ENCODE data around the gene CNTRL. TPM values are rescaled to one million over a fixed set of nuclear protein-coding genes. Genes with fewer than 3 reads are reported as not detected.
A peak's percentile ranks its signal among the peaks of the same experiment; 100 is the strongest.

The CNTRL gene
- total and polyA plus RNA-seq, 2 of the 8 experiments (the other 6 are each of a cell fraction or from before 2014, with no cell fraction given), result 5.1 to 13.9 TPM

GRCh38 chr9:121201738-121202533, 127.2 kb downstream of the CNTRL start, which contains the start of gene RAB14 (continued):
- peak; percentile 41 for TF ChIP-seq KDM4A (IDR thresholded peaks at IDR 0.05; ENCODE audit: low read depth, low read length, severe bottlenecking)
- no peak for TF ChIP-seq EZH2 (IDR thresholded peaks at IDR 0.05; ENCODE audit: low read depth, low read length, severe bottlenecking)
- no peak for TF ChIP-seq HDAC6 (IDR thresholded peaks at IDR 0.05; ENCODE audit: low read depth, low read length)
- no peak for TF ChIP-seq RFX5 (IDR thresholded peaks at IDR 0.05; ENCODE audit: borderline replicate concordance, low read depth, low read length)
- no peak for TF ChIP-seq SP2 (IDR thresholded peaks at IDR 0.05; ENCODE audit: low read length)
- TF ChIP-seq POLR2A (IDR thresholded peaks at IDR 0.05; ENCODE audit: control extremely low read depth in 1 of 2, low read depth in 2 of 2, low read length in 2 of 2), result peak; percentile 50 to 70
- TF ChIP-seq ATF2 (IDR thresholded peaks at IDR 0.05; ENCODE audit: low read length), result no peak
- no peak for TF ChIP-seq CBX8 (IDR thresholded peaks at IDR 0.05; ENCODE audit: borderline replicate concordance, low read depth, low read length)
- peak; percentile 93 for TF ChIP-seq ASH2L (IDR thresholded peaks at IDR 0.05; ENCODE audit: low read length)
- TF ChIP-seq CHD1 (IDR thresholded peaks at IDR 0.05; ENCODE audit: low read depth, low read length), result no peak
- peak; percentile 62; the same call in 1 of the 2 replicates for TF ChIP-seq MAX (IDR thresholded peaks at IDR 0.05)
- TF ChIP-seq NRF1 (IDR thresholded peaks at IDR 0.05; ENCODE audit: low read depth, low read length), result peak; percentile 3; the same call in 1 of the 2 replicates
- TF ChIP-seq TAF1 (IDR thresholded peaks at IDR 0.05; ENCODE audit: low read depth, low read length), result peak; percentile 77
- no peak for TF ChIP-seq TCF12 (IDR thresholded peaks at IDR 0.05; ENCODE audit: low read depth, low read length)
- TF ChIP-seq BRCA1 (IDR thresholded peaks at IDR 0.05; ENCODE audit: low read depth, low read length), result no peak
- peak in 1 of 2 experiments; percentile 89; a peak in 3 of 4 replicates for TF ChIP-seq SIN3A (conservative IDR thresholded peaks at IDR 0.05 in 1 of 2, IDR thresholded peaks at IDR 0.05 in 1 of 2; ENCODE audit: low read depth in 1 of 2, low read length in 2 of 2)
- no peak for TF ChIP-seq SIX5 (IDR thresholded peaks at IDR 0.05; ENCODE audit: low read depth, low read length)
- peak; percentile 98 for TF ChIP-seq BACH1 (IDR thresholded peaks at IDR 0.05; ENCODE audit: low read length)
- TF ChIP-seq SUZ12 (IDR thresholded peaks at IDR 0.05; ENCODE audit: low read length), result peak; percentile 75; the same call in 1 of the 2 replicates
- peak; percentile 54; the same call in 1 of the 2 replicates for TF ChIP-seq JUND (IDR thresholded peaks at IDR 0.05; ENCODE audit: low read length)
- no peak for TF ChIP-seq CBX5 (IDR thresholded peaks at IDR 0.05; ENCODE audit: low read depth, low read length)
- 0 out of 2 replicates have a peak, but pooled peaks have one; percentile 2 for TF ChIP-seq TEAD4 (IDR thresholded peaks at IDR 0.05; ENCODE audit: low read depth, low read length)
- no peak for TF ChIP-seq SRF (IDR thresholded peaks at IDR 0.05; ENCODE audit: low read depth, low read length)
- TF ChIP-seq RXRA (IDR thresholded peaks at IDR 0.05; ENCODE audit: insufficient read depth, low read depth, low read length), result no peak
